ENCODE results near the gene RPL9.

RPL9 gene

GRCh38 chr4:39497909-39498726 is 39.4 kb upstream of the RPL9 start:
- TF ChIP-seq CTCF (conservative IDR thresholded peaks at IDR 0.05; ENCODE audit: low read depth), result no peak
- ChIA-PET CTCF (interaction anchor here (0.7 kb wide), 1 partner anchor 12 kb away, joined by 4 read pairs; no protein-coding TSS in a partner anchor), POLR2A (ENCODE audit: low non-redundant PET) (no interaction called here)
- H3K27ac ChIP-seq, result no peak overlapping the region
- DNase-seq (ENCODE audit: low spot score), result no peak

GRCh38 chr4:39495446-39496213 is 36.9 kb upstream of the RPL9 start:
- no peak for TF ChIP-seq CTCF (conservative IDR thresholded peaks at IDR 0.05; ENCODE audit: low read depth)
- peak; percentile 55 for DNase-seq (ENCODE audit: low spot score)
- POLR2A ChIA-PET (ENCODE audit: low non-redundant PET), result no interaction called here
- CTCF ChIA-PET, result interaction anchor here (0.6 to 1.2 kb wide), 5 partner anchors 15 to 1224 kb away, joined by 3 to 6 read pairs (median 4); no protein-coding TSS in a partner anchor
- H3K27ac ChIP-seq, result no peak overlapping the region

GRCh38 chr4:39494354-39494753 is 35.6 kb upstream of the RPL9 start:
- no peak overlapping the region for H3K27ac ChIP-seq
- no peak for DNase-seq (ENCODE audit: low spot score)
- no peak for TF ChIP-seq CTCF (conservative IDR thresholded peaks at IDR 0.05; ENCODE audit: low read depth)
- ChIA-PET POLR2A (ENCODE audit: low non-redundant PET) (no interaction called here), CTCF (no interaction called here)

GRCh38 chr4:39490322-39490721 is 31.6 kb upstream of the RPL9 start:
- POLR2A ChIA-PET (ENCODE audit: low non-redundant PET), result no interaction called here
- CTCF ChIA-PET, result interaction anchor here (0.6 kb wide), 2 partner anchors 31 to 184 kb away, joined by 3 read pairs; no protein-coding TSS in a partner anchor
- no peak for TF ChIP-seq CTCF (conservative IDR thresholded peaks at IDR 0.05; ENCODE audit: low read depth)
- H3K27ac ChIP-seq, result no peak overlapping the region
- no peak for DNase-seq (ENCODE audit: low spot score)

GRCh38 chr4:39486221-39486804 is 27.6 kb upstream of the RPL9 start:
- TF ChIP-seq CTCF (conservative IDR thresholded peaks at IDR 0.05; ENCODE audit: low read depth), result no peak
- CTCF ChIA-PET, result interaction anchor here (0.8 kb wide), 1 partner anchor 184 kb away, joined by 6 read pairs; no protein-coding TSS in a partner anchor
- DNase-seq (ENCODE audit: low spot score), result no peak
- H3K27ac ChIP-seq, result no peak overlapping the region
- POLR2A ChIA-PET (ENCODE audit: low non-redundant PET), result no interaction called here

- DNase-seq (ENCODE audit: low spot score), result no peak
- ChIA-PET CTCF (interaction anchor here (0.7 kb wide), 2 partner anchors 10 to 279 kb away, joined by 3 to 5 read pairs; no protein-coding TSS in a partner anchor), POLR2A (ENCODE audit: low non-redundant PET) (no interaction called here)
- no peak for TF ChIP-seq CTCF (conservative IDR thresholded peaks at IDR 0.05; ENCODE audit: low read depth)
- no peak overlapping the region for H3K27ac ChIP-seq
Measured at GRCh38 chr4:39484582-39485272, 26.0 kb upstream of the RPL9 start.

Data from RWPE1 (cell line).